Mucosa of descending colon (tissue), 3 donors: ENCODE measurements around the gene MDN1. TPM values are rescaled to one million over a fixed set of nuclear protein-coding genes. Genes with fewer than 3 reads are reported as not detected.

Experiments
- ATAC-seq: fragments of 200-7000 bp; cut with Tn5 transposase; one replicate; pipeline ENCODE4 v1.9.1; 2020; ENCODE audit warnings: mild to moderate bottlenecking, moderate library complexity
- DNase-seq, 3 donors: peaks; one replicate each; pipeline ENCODE4 v3.0.0-alpha.2; 2020
- H3K36me3 ChIP-seq: fragments of 200-600 bp; one replicate; pipeline ENCODE4 v1.8.0; 2021; ENCODE audit warnings: low read depth, mild to moderate bottlenecking
- H3K4me1 ChIP-seq: fragments of 200-600 bp; one replicate; pipeline ENCODE4 v1.8.0; 2021; ENCODE audit warnings: low read depth, mild to moderate bottlenecking
- H3K4me3 ChIP-seq: fragments of 200-600 bp; one replicate; pipeline ENCODE4 v1.8.0; 2021; ENCODE audit warnings: mild to moderate bottlenecking
- H3K9me3 ChIP-seq: fragments of 200-600 bp; one replicate; pipeline ENCODE4 v1.8.0; 2021; ENCODE audit warnings: mild to moderate bottlenecking
- intact Hi-C, 2 donors: fragments of 100-400 bp; cut with DNase I in 1 of 2; cut with micrococcal nuclease in 1 of 2; formaldehyde crosslinking; loops; one replicate each; pipeline versions ENCODE4 v1.11.0 to v1.11.1; 2022; cut with DNase I, micrococcal nuclease
- total RNA-seq, 3 donors: library from RNA; stranded (reverse); fragmentation: NEBNext Ultra II Directional in 2 of 3; extraction: Animal tissue kit (Norgen Biotek cat#: 25700) in 2 of 3; gene quantifications; one replicate each; pipeline versions ENCODE4 v1.2.1 to v1.2.4, GENCODE V29; 2021 to 2023
- TF ChIP-seq, protein P1 (sequence below): fragments of 200-600 bp; IDR thresholded peaks from one replicate; pipeline ENCODE4 v1.8.0; 2022; ENCODE audit warnings: antibody characterized with exemption, mild to moderate bottlenecking
- donor health status: DM: no; HTN: no; CAD: no; lungs with moderate emphysema.
- donor health status: DM: no; HTN: no; CAD: no.
- donor health status: DM: no; HTN: yes; CAD: no.

Gene MDN1
- total RNA-seq, 3 donors from 2014 or later: 23.6 to 37.8 (median 32.5) TPM

DNA sequence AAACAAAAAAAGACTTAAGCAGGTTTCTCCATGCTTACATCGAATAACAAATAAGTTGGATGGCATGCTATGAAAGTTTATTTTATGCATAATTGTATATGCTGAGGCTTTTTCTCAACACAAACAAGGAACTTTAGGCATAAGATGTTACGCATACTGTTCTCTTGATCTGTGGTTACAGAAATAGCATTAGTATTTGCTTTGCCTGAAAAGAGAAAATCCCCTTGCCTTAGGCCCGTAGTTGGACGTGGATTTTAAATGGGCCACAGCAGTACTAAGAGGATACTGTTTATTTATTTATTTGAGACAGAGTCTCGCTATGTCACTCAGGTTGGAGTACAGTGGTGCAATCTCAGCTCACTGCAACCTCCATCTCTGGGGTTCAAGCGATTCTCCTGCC is 200.0 kb downstream of the MDN1 start:
- TF ChIP-seq, protein P1, sequence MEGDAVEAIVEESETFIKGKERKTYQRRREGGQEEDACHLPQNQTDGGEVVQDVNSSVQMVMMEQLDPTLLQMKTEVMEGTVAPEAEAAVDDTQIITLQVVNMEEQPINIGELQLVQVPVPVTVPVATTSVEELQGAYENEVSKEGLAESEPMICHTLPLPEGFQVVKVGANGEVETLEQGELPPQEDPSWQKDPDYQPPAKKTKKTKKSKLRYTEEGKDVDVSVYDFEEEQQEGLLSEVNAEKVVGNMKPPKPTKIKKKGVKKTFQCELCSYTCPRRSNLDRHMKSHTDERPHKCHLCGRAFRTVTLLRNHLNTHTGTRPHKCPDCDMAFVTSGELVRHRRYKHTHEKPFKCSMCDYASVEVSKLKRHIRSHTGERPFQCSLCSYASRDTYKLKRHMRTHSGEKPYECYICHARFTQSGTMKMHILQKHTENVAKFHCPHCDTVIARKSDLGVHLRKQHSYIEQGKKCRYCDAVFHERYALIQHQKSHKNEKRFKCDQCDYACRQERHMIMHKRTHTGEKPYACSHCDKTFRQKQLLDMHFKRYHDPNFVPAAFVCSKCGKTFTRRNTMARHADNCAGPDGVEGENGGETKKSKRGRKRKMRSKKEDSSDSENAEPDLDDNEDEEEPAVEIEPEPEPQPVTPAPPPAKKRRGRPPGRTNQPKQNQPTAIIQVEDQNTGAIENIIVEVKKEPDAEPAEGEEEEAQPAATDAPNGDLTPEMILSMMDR: no peak
- intact Hi-C loops: no loop called here
- H3K4me3 ChIP-seq: no peak overlapping the region

DNA sequence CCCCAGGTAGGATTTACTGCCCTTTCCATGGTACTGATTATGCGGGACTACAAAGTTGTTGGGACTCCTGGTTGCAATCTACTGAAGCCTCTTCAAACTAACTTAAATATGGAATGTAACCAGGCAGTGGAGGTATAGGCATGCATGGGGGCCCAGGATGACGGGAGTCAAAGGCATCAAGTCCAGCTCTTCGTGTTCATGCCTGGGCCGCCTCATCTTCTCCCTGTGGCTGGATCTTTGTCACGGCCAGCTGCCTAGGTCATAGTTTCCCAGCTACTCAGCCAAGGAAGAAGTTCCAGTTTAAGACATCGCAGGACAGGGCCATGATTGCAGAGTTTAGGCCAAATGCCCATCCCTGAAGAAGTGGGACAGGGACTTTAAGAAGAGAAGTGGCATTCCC is 201.6 kb downstream of the MDN1 start:
- Histone ChIP-seq H3K36me3 (no peaks in the 10 kb centered on the region), H3K4me1 (no peaks in the 10 kb centered on the region), H3K9me3 (no peaks in the 10 kb centered on the region), H3K4me3 (no peak overlapping the region)
- intact Hi-C loops: no loop called here
- DNase-seq: no peak
- ATAC-seq: no peak
- TF ChIP-seq, protein P1: no peak

More for the DNA sequence above, 200.0 kb downstream of the MDN1 start:
- DNase-seq: no peak
- Histone ChIP-seq H3K4me1 (no peaks in the 10 kb centered on the region), H3K9me3 (no peaks in the 10 kb centered on the region), H3K36me3 (no peaks in the 10 kb centered on the region)
- no peak for ATAC-seq

DNA sequence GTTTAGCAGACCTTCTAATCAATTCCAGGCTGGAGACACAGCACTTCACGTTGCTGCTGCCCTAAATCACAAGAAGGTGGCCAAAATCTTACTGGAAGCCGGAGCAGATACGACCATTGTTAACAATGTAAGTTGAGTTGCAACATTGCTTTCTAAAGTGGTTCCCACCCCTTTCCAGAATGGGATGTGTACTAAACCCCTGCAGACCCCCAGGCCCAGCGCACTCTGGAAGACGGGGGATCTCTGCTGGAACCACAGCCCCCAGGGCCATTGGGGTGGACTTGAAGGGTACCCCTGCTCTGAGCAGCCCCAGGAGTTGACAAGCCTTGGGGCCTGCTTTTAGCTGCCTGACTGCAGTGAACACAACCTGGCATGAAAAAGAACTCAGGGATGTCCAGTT is 203.1 kb downstream of the MDN1 start:
- Histone ChIP-seq H3K4me1 (no peaks in the 10 kb centered on the region), H3K36me3 (no peaks in the 10 kb centered on the region), H3K4me3 (no peak overlapping the region), H3K9me3 (no peaks in the 10 kb centered on the region)
- TF ChIP-seq, protein P1: no peak
- ATAC-seq: no peak
- DNase-seq: no peak
- intact Hi-C loops: no loop called here

DNA sequence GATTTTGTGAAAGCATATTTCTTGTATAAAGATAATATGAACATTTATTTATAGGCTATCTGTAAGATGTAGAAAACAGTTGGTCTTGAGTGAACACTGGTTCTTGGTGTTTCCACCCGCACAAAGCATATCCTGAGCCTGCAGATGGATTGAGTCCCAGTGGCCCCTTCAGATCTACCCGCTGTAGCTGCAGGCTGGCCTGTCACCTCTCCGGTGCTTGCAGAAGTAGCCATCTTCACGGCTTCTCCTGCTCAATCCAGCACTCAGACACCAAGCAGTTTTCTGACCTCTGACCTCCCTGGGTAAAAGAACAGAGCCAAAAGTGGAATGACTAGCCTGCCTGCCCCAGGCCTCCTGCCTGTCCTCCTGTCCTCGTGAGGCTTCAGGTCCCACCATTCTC is 203.7 kb downstream of the MDN1 start:
- TF ChIP-seq, protein P1: no peak
- Histone ChIP-seq H3K36me3 (no peaks in the 10 kb centered on the region), H3K9me3 (no peaks in the 10 kb centered on the region), H3K4me1 (no peaks in the 10 kb centered on the region), H3K4me3 (no peak overlapping the region)
- DNase-seq (no peak), ATAC-seq (no peak)
- intact Hi-C loops: no loop called here

DNA sequence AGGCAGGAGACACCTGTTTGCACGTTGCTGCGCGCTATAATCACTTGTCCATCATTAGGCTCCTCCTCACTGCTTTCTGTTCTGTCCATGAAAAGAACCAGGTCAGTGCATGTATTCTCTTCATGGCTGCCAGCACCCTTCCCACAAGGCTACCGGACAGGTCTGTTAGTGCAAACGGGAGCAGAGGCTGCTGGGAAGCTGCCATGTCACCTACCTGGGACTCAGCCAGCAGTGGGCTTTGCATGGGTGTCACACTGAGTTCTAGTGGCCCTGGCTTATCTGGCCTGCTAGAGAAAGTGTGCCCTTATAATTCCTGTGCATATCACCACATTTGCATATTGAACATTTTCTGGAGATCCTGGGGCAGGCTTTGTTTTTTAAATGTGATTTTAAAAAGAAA is 205.8 kb downstream of the MDN1 start:
- ATAC-seq (no peak), DNase-seq (no peak)
- H3K4me1 ChIP-seq: no peaks in the 10 kb centered on the region
- TF ChIP-seq, protein P1: no peak
- intact Hi-C loops: loop anchor here in 1 of 2 donors (5.0 kb wide), 1 partner anchor 181 kb away; the partner anchor contains the start of gene ANKRD6
- no peak overlapping the region for H3K4me3 ChIP-seq
- H3K36me3 ChIP-seq: no peaks in the 10 kb centered on the region
- no peaks in the 10 kb centered on the region for H3K9me3 ChIP-seq

DNA sequence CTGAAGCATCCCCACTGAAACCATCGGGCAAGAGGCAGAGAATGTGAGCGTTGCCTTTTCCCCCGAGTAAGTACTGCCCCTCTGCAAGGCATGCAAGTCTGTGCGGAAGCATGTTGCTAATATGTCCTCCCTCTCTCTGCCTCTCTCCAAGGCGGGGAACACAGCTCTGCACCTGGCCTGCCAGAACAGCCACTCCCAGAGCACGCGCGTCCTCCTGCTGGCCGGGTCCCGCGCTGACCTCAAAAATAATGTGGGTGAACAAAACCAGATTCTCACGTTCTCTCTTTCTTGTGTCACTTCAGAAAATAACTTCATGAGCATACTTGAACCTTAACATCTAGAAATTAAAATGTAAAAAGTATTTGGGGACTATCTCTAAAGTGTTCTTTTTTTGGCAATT is 207.5 kb downstream of the MDN1 start:
- TF ChIP-seq, protein P1: no peak
- Histone ChIP-seq H3K36me3 (no peaks in the 10 kb centered on the region), H3K9me3 (no peaks in the 10 kb centered on the region), H3K4me3 (no peak overlapping the region), H3K4me1 (no peaks in the 10 kb centered on the region)
- DNase-seq (no peak), ATAC-seq (no peak)
- intact Hi-C loops: loop anchor here in 1 of 2 donors (5.0 kb wide), 1 partner anchor 180 kb away; the partner anchor contains the start of gene ANKRD6
